ENCODE data around the gene VAMP8.

GRCh38 chr2:85538507-85539360 lies 38.7 kb upstream of the VAMP8 start, which contains the start of gene MAT2A:
- TF ChIP-seq EZH2 (IDR thresholded peaks at IDR 0.05; ENCODE audit: low read depth, low read length, severe bottlenecking) = no peak
- peak; percentile 70 to 87 (median 76) for TF ChIP-seq CTCF (IDR thresholded peaks at IDR 0.05; ENCODE audit: control extremely low read depth in 1 of 3, insufficient read depth in 1 of 3, low read depth in 1 of 3, low read length in 3 of 3)
- TF ChIP-seq HDAC6 (IDR thresholded peaks at IDR 0.05; ENCODE audit: low read depth, low read length) = no peak
- TF ChIP-seq POLR2AphosphoS5 (IDR thresholded peaks at IDR 0.05; ENCODE audit: low read depth, low read length) = peak; percentile 99

Data from H1 (cell line).